HCT116 (cell line): ENCODE measurements around the gene SEC24A. TPM values are rescaled to one million over a fixed set of nuclear protein-coding genes. Genes with fewer than 3 reads are reported as not detected.

Experiments used
- ATAC-seq: fragments of 200-7000 bp; cut with Tn5 transposase; 2 replicates; pipeline ENCODE4 v1.9.1; 2020; ENCODE audit warnings: mild to moderate bottlenecking, moderate library complexity
- BruUV-seq: library from RNA; stranded (reverse); fragments of 400-500 nt; replicated peaks from 2 replicates; lab custom pipeline; 2021; lab: Mats Ljungman, UMichigan
- CTCF ChIA-PET: fragments of 300-600 bp; sonication (Branson Sonifier 250); formaldehyde crosslinking; loops from one replicate; lab custom pipeline; 2021; ENCODE audit warnings: antibody characterized with exemption; lab: Charles Lee
- POLR2A ChIA-PET: fragments of 300-600, 350-600 bp; sonication (Branson Sonifier 250); formaldehyde crosslinking; loops from one replicate; lab custom pipeline; 2021; ENCODE audit warnings: antibody characterized with exemption; lab: Charles Lee
- RAD21 ChIA-PET, 2 experiments: fragments of 300-600 bp; sonication (Branson Sonifier 250); formaldehyde crosslinking; loops; one replicate each; lab custom pipeline; 2023; ENCODE audit warnings: low total read pairs in 2 of 2; ENCODE audit not compliant: uncharacterized antibody in 2 of 2, unreplicated experiment in 2 of 2, low non-redundant PET in 1 of 2; lab: Charles Lee
- DNase-seq: peaks from one replicate; pipeline ENCODE4 v3.0.0-alpha.2; 2010; ENCODE audit warnings: low read depth, low spot score
- H2AFZ ChIP-seq: fragments of 200-600 bp; shearing (Covaris generic), sonication (generic); 2 replicates; pipeline ENCODE4 v1.6.1; 2017; ENCODE audit warnings: low read depth, mixed run types, mixed read lengths, antibody characterized with exemption, low read length; ENCODE audit not compliant: poor library complexity, severe bottlenecking
- H3K27ac ChIP-seq: 2 replicates; pipeline ENCODE4 v1.5.1; 2012; ENCODE audit warnings: low read depth, low read length
- H3K27me3 ChIP-seq: fragments of 200-600 bp; sonication (generic); 2 replicates; pipeline ENCODE4 v1.6.1; 2016; ENCODE audit warnings: mixed run types, low read length, mixed read lengths; ENCODE audit not compliant: insufficient read depth
- H3K36me3 ChIP-seq, 2 experiments: fragments of 200-500 bp in 1 of 2; fragments of 200-600 bp in 1 of 2; sonication (Bioruptor generic) in 1 of 2; sonication (generic) in 1 of 2; 2 replicates each; pipeline versions ENCODE4 v1.5.1 to v1.6.1; 2014 to 2016; ENCODE audit warnings: low read length in 2 of 2, inconsistent platforms in 1 of 2, mixed read lengths in 1 of 2, mixed run types in 1 of 2; ENCODE audit not compliant: insufficient read depth in 2 of 2, control insufficient read depth in 1 of 2
- H3K4me1 ChIP-seq, 2 experiments: fragments of 200-600 bp in 1 of 2; sonication (generic) in 1 of 2; 2 replicates each; pipeline versions ENCODE4 v1.5.1 to v1.6.1; 2012 to 2017; ENCODE audit warnings: low read length in 2 of 2, inconsistent platforms in 1 of 2, mild to moderate bottlenecking in 1 of 2, mixed read lengths in 1 of 2, mixed run types in 1 of 2, moderate library complexity in 1 of 2; ENCODE audit not compliant: insufficient read depth in 2 of 2, control insufficient read depth in 1 of 2
- H3K4me2 ChIP-seq: fragments of 200-600 bp; sonication (generic); 2 replicates; pipeline ENCODE4 v1.6.1; 2017; ENCODE audit warnings: mixed run types, low read length, mixed read lengths
- H3K4me3 ChIP-seq, 2 experiments: fragments of 200-600 bp in 1 of 2; sonication (generic) in 1 of 2; replicated peaks in 1 of 2; 2 replicates each; pipeline ENCODE4 v1.5.1; 2011 to 2016; ENCODE audit warnings: low read length in 2 of 2, control low read depth in 1 of 2, low read depth in 1 of 2, mild to moderate bottlenecking in 1 of 2, mixed read lengths in 1 of 2, mixed run types in 1 of 2
- H3K79me2 ChIP-seq: fragments of 200-600 bp; sonication (generic); 2 replicates; pipeline ENCODE4 v1.6.1; 2017; ENCODE audit warnings: mild to moderate bottlenecking, mixed run types, low read length, moderate library complexity, mixed read lengths; ENCODE audit not compliant: insufficient read depth
- H3K9ac ChIP-seq: fragments of 200-600 bp; sonication (generic); 2 replicates; pipeline ENCODE4 v1.6.1; 2016; ENCODE audit warnings: low read length, mixed read lengths
- H3K9me2 ChIP-seq: fragments of 200-600 bp; sonication (generic), shearing (Covaris generic); 2 replicates; pipeline ENCODE4 v1.6.1; 2017; ENCODE audit warnings: mixed run types, mild to moderate bottlenecking, moderate library complexity; ENCODE audit not compliant: insufficient read depth
- H3K9me3 ChIP-seq, 2 experiments: fragments of 200-500 bp in 1 of 2; fragments of 200-600 bp in 1 of 2; sonication (Bioruptor generic) in 1 of 2; sonication (generic) in 1 of 2; 2 replicates each; pipeline ENCODE4 v1.6.1; 2014 to 2017; ENCODE audit warnings: low read length in 2 of 2, mixed read lengths in 2 of 2, inconsistent platforms in 1 of 2, low read depth in 1 of 2, mild to moderate bottlenecking in 1 of 2, mixed run types in 1 of 2, moderate library complexity in 1 of 2; ENCODE audit not compliant: control insufficient read depth in 1 of 2, insufficient read depth in 1 of 2
- H4K20me1 ChIP-seq: fragments of 200-600 bp; sonication (generic), shearing (Covaris generic); 2 replicates; pipeline ENCODE4 v1.6.1; 2017; ENCODE audit warnings: mixed run types, mild to moderate bottlenecking, moderate library complexity; ENCODE audit not compliant: insufficient read depth
- CBX3 ChIP-seq: IDR thresholded peaks from 2 replicates; pipeline ENCODE4 v1.6.1; 2012; ENCODE audit warnings: low read depth
- CEBPB ChIP-seq: IDR thresholded peaks from 2 replicates; pipeline ENCODE4 v1.6.1; 2012; ENCODE audit warnings: low read depth
- EGR1 ChIP-seq: IDR thresholded peaks from 2 replicates; pipeline ENCODE4 v1.6.1; 2012; ENCODE audit warnings: low read depth
- ELF1 ChIP-seq: IDR thresholded peaks from 2 replicates; pipeline ENCODE4 v1.6.1; 2012; ENCODE audit warnings: low read depth, borderline replicate concordance
- EZH2 ChIP-seq: fragments of 200-600 bp; sonication (generic); IDR thresholded peaks from 2 replicates; pipeline ENCODE4 v1.6.1; 2017; ENCODE audit warnings: antibody characterized with exemption, mixed run types
- EZH2phosphoT487 ChIP-seq: fragments of 200-600 bp; IDR thresholded peaks from 2 replicates; pipeline ENCODE4 v1.6.1; 2018; ENCODE audit warnings: antibody characterized with exemption, borderline replicate concordance
- FOSL1 ChIP-seq: IDR thresholded peaks from 2 replicates; pipeline ENCODE4 v1.6.1; 2012; ENCODE audit warnings: low read depth
- JUND ChIP-seq: IDR thresholded peaks from 2 replicates; pipeline ENCODE4 v1.6.1; 2012
- POLR2A ChIP-seq: IDR thresholded peaks from 2 replicates; pipeline ENCODE4 v1.7.0; 2011; ENCODE audit warnings: borderline replicate concordance; ENCODE audit not compliant: insufficient read depth, insufficient read length; ENCODE audit errors: extremely low read depth
- POLR2AphosphoS5 ChIP-seq: IDR thresholded peaks from 2 replicates; pipeline ENCODE4 v1.6.1; 2011; ENCODE audit warnings: mild to moderate bottlenecking, low read depth, low read length, moderate library complexity
- REST ChIP-seq: IDR thresholded peaks from 2 replicates; pipeline ENCODE4 v1.6.1; 2012; ENCODE audit warnings: low read depth
- SIN3A ChIP-seq: IDR thresholded peaks from 2 replicates; pipeline ENCODE4 v1.6.1; 2012; ENCODE audit warnings: low read depth
- SP1 ChIP-seq: IDR thresholded peaks from 2 replicates; pipeline ENCODE4 v1.6.1; 2012; ENCODE audit warnings: low read depth
- SRF ChIP-seq: IDR thresholded peaks from 2 replicates; pipeline ENCODE4 v1.6.1; 2012; ENCODE audit warnings: low read depth
- TCF7L2 ChIP-seq: IDR thresholded peaks from 2 replicates; pipeline ENCODE4 v1.7.0; 2011; ENCODE audit warnings: borderline replicate concordance, inconsistent platforms; ENCODE audit not compliant: insufficient read depth, insufficient read length; ENCODE audit errors: extremely low read depth
- ZFX ChIP-seq: fragments of 450-650 bp; IDR thresholded peaks from 2 replicates; pipeline ENCODE4 v1.6.1; 2017
- ZNF274 ChIP-seq: fragments of 200-500 bp; sonication (Bioruptor generic); IDR thresholded peaks from 2 replicates; pipeline ENCODE4 v1.6.1; 2014; ENCODE audit warnings: mild to moderate bottlenecking, low read depth, low read length, inconsistent platforms
- intact Hi-C: fragments of 100-400 bp; cut with micrococcal nuclease; formaldehyde crosslinking; loops from 2 replicates; pipeline ENCODE4 v1.10.0; 2022
- total RNA-seq: library from RNA; stranded (reverse); gene quantifications from one replicate; pipeline ENCODE4 v1.2.1, GENCODE V29; 2021; ENCODE audit not compliant: unreplicated experiment
- TF ChIP-seq, protein P1 (sequence below): IDR thresholded peaks from 2 replicates; pipeline ENCODE4 v1.6.1; 2012
- TF ChIP-seq, protein P2 (sequence below), 3 experiments: fragments of 200-600 bp in 1 of 3; sonication (generic) in 1 of 3; IDR thresholded peaks in 2 of 3; conservative IDR thresholded peaks in 1 of 3; 2 replicates each; pipeline ENCODE4 v1.5.1; 2012 to 2017; ENCODE audit warnings: low read depth in 2 of 3, low read length in 2 of 3, antibody characterized with exemption in 1 of 3, borderline replicate concordance in 1 of 3, control low read depth in 1 of 3, mild to moderate bottlenecking in 1 of 3, mixed read lengths in 1 of 3, mixed run types in 1 of 3, moderate library complexity in 1 of 3; ENCODE audit not compliant: insufficient read depth in 1 of 3
- TF ChIP-seq, protein P3 (sequence below): IDR thresholded peaks from 2 replicates; pipeline ENCODE4 v1.6.1; 2012

SEC24A gene
- total RNA-seq, 1 experiment from 2014 or later, result 16.8 TPM

GRCh38 chr5:134738133-134738962 lies 89.8 kb downstream of the SEC24A start, which contains the start of gene CAMLG:
TSS of gene CAMLG (plus strand) at chr5:134738548. CDS start at chr5:134738621, 73 bp downstream.
- peaks cover 6 to 8% of the 10 kb centered on the region in 2 experiments; a peak in 2 of 4 replicates for H3K36me3 ChIP-seq
- ChIA-PET RAD21 (interaction anchor here (0.7 to 2.2 kb wide), 5 partner anchors 151 to 372 kb away, joined by 3 to 5 read pairs (median 3); partner anchors contain the start of gene PCBD2 (in 1 of the 2)), CTCF (interaction anchor here (0.6 to 2.4 kb wide), 6 partner anchors 13 to 168 kb away, joined by 3 to 15 read pairs (median 4); partner anchors contain the start of gene PCBD2), POLR2A (interaction anchor here (0.6 to 1.6 kb wide), 8 partner anchors 12 to 574 kb away, joined by 3 to 16 read pairs (median 4); partner anchors contain the start of genes C5orf24, DDX46 and PCBD2)
- peak within 1 kb of the TSS; percentile 71 for H3K9ac ChIP-seq
- ATAC-seq, result peak; percentile 91
- H3K4me3 ChIP-seq, result peak within 1 kb of the TSS; percentile 66 to 77
- H3K9me3 ChIP-seq, result no peaks in the 10 kb centered on the region
- peak within 1 kb of the TSS; percentile 88 for H2AFZ ChIP-seq
- intact Hi-C loops, result loop anchor here (1.0 to 10.0 kb wide), 4 partner anchors 152 to 464 kb away; partner anchors contain the start of gene PCBD2
- H4K20me1 ChIP-seq, result no peaks in the 10 kb centered on the region
- peak; percentile 96 for DNase-seq
- BruUV-seq, result no TSS peak
- peaks cover 44% of the 10 kb centered on the region for H3K79me2 ChIP-seq
- H3K4me1 ChIP-seq, result peaks cover 9 to 24% of the 10 kb centered on the region in 2 experiments
- peak within 1 kb of the TSS; percentile 70 for H3K27ac ChIP-seq
- H3K4me2 ChIP-seq, result peak within 1 kb of the TSS; percentile 84
- H3K27me3 ChIP-seq, result no peaks in the 10 kb centered on the region
- no peaks in the 10 kb centered on the region for H3K9me2 ChIP-seq
- no peak for TF ChIP-seq REST
- no peak; the same call in none of the 2 replicates for TF ChIP-seq SIN3A
- no peak for TF ChIP-seq FOSL1
- TF ChIP-seq ZFX, result peak; percentile 74
- TF ChIP-seq, protein P1, sequence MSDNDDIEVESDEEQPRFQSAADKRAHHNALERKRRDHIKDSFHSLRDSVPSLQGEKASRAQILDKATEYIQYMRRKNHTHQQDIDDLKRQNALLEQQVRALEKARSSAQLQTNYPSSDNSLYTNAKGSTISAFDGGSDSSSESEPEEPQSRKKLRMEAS, result peak; percentile 98
- TF ChIP-seq, protein P2, sequence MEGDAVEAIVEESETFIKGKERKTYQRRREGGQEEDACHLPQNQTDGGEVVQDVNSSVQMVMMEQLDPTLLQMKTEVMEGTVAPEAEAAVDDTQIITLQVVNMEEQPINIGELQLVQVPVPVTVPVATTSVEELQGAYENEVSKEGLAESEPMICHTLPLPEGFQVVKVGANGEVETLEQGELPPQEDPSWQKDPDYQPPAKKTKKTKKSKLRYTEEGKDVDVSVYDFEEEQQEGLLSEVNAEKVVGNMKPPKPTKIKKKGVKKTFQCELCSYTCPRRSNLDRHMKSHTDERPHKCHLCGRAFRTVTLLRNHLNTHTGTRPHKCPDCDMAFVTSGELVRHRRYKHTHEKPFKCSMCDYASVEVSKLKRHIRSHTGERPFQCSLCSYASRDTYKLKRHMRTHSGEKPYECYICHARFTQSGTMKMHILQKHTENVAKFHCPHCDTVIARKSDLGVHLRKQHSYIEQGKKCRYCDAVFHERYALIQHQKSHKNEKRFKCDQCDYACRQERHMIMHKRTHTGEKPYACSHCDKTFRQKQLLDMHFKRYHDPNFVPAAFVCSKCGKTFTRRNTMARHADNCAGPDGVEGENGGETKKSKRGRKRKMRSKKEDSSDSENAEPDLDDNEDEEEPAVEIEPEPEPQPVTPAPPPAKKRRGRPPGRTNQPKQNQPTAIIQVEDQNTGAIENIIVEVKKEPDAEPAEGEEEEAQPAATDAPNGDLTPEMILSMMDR (IDR thresholded peaks at IDR 0.05 in 2 of 3, conservative IDR thresholded peaks at IDR 0.05 in 1 of 3; ENCODE audit: borderline replicate concordance in 1 of 3, insufficient read depth in 1 of 3, low read depth in 2 of 3, low read length in 2 of 3), result peak; percentile 49 to 79 (median 66)
- TF ChIP-seq, protein P3, sequence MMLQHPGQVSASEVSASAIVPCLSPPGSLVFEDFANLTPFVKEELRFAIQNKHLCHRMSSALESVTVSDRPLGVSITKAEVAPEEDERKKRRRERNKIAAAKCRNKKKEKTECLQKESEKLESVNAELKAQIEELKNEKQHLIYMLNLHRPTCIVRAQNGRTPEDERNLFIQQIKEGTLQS, result no peak
- peak; percentile 22; the same call in 1 of the 2 replicates for TF ChIP-seq JUND
- peak; percentile 65 for TF ChIP-seq TCF7L2
- TF ChIP-seq ELF1, result no peak
- TF ChIP-seq EZH2, result no peak
- peak; percentile 98 for TF ChIP-seq CBX3
- TF ChIP-seq POLR2A, result peak; percentile 65
- TF ChIP-seq SP1, result peak; percentile 82
- no peak for TF ChIP-seq ZNF274
- peak; percentile 90 for TF ChIP-seq EGR1
- peak; percentile 84 for TF ChIP-seq SRF
- TF ChIP-seq EZH2phosphoT487, result no peak
- TF ChIP-seq CEBPB, result no peak
- peak; percentile 88 for TF ChIP-seq POLR2AphosphoS5
